Measurements from ENCODE around the gene CTAGE15.
"Not testable (repeated sequence)": the region's sequence is repeated elsewhere in the genome, so short reads cannot be mapped to it uniquely, and the experiment has no call there.

DNA sequence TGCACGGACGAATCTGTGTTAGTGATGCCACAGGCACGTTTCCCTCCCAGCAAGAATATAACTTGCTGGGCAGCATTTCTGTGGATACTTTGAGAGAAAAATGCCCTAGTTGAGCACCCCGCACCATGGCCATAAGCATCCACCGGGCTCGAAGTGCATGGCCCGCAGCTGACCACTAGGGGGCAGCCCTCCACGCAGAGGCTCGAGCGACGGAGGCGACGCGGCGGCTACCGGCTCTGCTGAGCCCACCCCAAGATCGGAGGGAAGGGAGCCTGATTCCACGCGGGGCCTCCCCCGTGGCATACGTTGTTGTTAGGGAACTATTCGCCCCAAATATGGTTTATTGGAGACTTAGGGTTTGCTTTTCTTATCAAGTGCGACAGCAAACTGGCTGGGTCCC is 48.5 kb downstream of the CTAGE15 start:
- not testable (repeated sequence) for TF ChIP-seq SRF (IDR thresholded peaks at IDR 0.05; ENCODE audit: low read depth); YY1 (IDR thresholded peaks at IDR 0.05; ENCODE audit: extremely low read depth, insufficient replicate concordance, low read depth, low read length); SIN3A (IDR thresholded peaks at IDR 0.05; ENCODE audit: low read depth); EZH2phosphoT487 (IDR thresholded peaks at IDR 0.05; ENCODE audit: borderline replicate concordance); EZH2 (IDR thresholded peaks at IDR 0.05); FOSL1 (IDR thresholded peaks at IDR 0.05; ENCODE audit: low read depth); CEBPB (IDR thresholded peaks at IDR 0.05; ENCODE audit: low read depth); POLR2AphosphoS5 (IDR thresholded peaks at IDR 0.05; ENCODE audit: low read depth, low read length); EGR1 (IDR thresholded peaks at IDR 0.05; ENCODE audit: low read depth); RAD21 (IDR thresholded peaks at IDR 0.05; ENCODE audit: low read depth); JUND (IDR thresholded peaks at IDR 0.05)
- TF ChIP-seq, protein P1, sequence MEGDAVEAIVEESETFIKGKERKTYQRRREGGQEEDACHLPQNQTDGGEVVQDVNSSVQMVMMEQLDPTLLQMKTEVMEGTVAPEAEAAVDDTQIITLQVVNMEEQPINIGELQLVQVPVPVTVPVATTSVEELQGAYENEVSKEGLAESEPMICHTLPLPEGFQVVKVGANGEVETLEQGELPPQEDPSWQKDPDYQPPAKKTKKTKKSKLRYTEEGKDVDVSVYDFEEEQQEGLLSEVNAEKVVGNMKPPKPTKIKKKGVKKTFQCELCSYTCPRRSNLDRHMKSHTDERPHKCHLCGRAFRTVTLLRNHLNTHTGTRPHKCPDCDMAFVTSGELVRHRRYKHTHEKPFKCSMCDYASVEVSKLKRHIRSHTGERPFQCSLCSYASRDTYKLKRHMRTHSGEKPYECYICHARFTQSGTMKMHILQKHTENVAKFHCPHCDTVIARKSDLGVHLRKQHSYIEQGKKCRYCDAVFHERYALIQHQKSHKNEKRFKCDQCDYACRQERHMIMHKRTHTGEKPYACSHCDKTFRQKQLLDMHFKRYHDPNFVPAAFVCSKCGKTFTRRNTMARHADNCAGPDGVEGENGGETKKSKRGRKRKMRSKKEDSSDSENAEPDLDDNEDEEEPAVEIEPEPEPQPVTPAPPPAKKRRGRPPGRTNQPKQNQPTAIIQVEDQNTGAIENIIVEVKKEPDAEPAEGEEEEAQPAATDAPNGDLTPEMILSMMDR (IDR thresholded peaks at IDR 0.05 in 2 of 3, conservative IDR thresholded peaks at IDR 0.05 in 1 of 3; ENCODE audit: borderline replicate concordance in 1 of 3, insufficient read depth in 1 of 3, low read depth in 2 of 3, low read length in 2 of 3) = not testable (repeated sequence)
- TF ChIP-seq, protein P2, sequence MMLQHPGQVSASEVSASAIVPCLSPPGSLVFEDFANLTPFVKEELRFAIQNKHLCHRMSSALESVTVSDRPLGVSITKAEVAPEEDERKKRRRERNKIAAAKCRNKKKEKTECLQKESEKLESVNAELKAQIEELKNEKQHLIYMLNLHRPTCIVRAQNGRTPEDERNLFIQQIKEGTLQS (IDR thresholded peaks at IDR 0.05) = not testable (repeated sequence)

All from HCT116 (cell line).